Fibroblast of skin of scalp (primary cell): ENCODE data around the gene P2RY11.

ENCODE experiments used
- DNase-seq: peaks from one replicate; pipeline ENCODE4 v3.0.0-alpha.2; 2013

P2RY11 gene

GRCh38 chr19:10093295-10094186, 18.0 kb upstream of the P2RY11 start:
- no peak for DNase-seq

GRCh38 chr19:10095622-10095947, 15.9 kb upstream of the P2RY11 start:
- DNase-seq, result no peak

DNA sequence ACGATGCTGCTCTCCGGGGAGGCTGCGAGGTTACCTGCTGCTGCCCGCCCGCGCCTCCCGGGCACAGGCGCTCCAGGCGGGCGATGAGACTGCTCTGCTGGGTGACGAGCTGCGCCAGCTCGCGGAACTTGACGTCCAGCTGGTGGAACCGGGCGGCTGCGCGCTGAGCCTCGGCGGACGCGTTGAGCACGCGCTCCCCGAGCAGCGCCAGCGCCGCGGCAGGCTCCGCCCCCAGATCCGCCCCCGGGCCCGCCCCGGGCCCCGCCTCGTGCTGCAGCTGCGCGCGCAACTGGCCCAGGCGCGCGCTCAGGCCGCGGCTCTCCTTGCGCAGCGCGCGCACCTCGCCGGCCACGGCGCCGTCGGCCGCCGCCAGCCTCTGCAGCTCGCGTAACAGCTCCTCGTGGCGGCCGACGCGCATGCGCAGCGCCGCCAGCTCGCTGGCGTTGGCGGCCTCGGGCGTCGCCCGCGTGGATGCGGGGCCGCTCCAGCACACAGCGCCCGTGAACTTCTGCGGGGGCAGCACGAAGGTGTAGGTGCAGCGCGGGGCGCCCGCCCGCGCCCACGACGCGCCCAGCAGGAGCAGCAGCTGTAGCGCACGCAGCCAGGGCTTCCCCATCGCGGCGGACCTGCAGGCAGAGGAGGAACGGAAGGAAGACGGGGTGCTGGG, 15.4 kb upstream of the P2RY11 start:
- peak; percentile 93 for DNase-seq

GRCh38 chr19:10096615-10096963, 14.9 kb upstream of the P2RY11 start:
- DNase-seq, result no peak

GRCh38 chr19:10100163-10100785, 11.2 kb upstream of the P2RY11 start:
- no peak for DNase-seq

DNA sequence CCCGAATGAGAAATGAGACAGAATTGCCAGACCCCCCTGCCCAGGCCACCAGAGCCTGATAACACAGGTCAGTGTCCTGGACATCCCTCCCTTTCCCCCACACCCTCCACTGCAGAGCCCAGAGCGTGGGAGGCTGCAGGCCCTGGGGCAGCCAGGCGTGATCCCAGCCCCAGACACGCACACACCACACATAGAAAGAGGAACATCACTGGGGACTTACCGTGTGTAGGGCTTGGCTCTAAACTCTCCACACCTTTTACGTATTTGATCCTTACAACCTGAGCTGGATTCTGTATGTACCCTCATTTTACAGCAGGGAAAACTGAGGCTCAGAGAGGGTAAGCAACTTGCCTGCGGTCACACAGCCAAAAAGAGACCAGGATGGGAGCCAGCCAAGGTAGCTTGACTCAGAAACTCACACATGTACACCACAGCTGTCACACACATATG, 8.7 kb upstream of the P2RY11 start:
- no peak for DNase-seq

- DNase-seq, result no peak
Observed at GRCh38 chr19:10104130-10104513, 7.4 kb upstream of the P2RY11 start.

- DNase-seq, result no peak
Observed at GRCh38 chr19:10104665-10105508, 6.6 kb upstream of the P2RY11 start.

DNA sequence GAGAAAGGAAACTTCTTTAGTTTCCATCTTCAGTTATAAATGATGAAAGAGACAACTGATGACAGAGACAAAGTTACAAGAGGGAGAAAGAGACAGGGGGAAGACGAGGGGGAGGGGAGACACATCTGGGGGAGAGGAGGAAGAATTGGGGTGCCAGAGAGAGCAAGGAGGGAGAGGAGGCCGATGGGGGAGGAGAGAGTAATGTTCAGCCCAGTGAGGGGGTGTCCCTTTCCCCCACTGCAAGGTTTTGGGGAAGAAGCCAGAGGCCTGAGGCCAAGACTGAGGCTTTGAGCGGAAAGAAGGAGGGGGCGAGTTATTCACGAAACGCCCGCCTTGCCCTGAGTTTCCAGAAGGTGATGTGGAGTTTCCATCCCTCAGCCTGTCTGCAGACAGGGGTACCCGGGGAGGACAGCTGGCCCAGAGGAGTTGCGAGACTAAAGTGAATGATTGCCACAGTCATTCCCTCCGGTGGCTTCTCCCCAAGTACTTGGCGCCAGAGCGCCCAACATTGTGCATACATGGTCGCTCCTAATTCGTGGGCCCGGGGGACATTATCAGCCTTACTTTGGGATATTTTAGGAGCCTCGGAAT, 5.9 kb upstream of the P2RY11 start:
- DNase-seq, result no peak

GRCh38 chr19:10106100-10106936, 5.2 kb upstream of the P2RY11 start, which contains the start of gene PPAN:
TSS of gene PPAN (plus strand) at chr19:10106362. CDS start at chr19:10106395, 33 bp downstream.
- DNase-seq, result peak; percentile 99

DNA sequence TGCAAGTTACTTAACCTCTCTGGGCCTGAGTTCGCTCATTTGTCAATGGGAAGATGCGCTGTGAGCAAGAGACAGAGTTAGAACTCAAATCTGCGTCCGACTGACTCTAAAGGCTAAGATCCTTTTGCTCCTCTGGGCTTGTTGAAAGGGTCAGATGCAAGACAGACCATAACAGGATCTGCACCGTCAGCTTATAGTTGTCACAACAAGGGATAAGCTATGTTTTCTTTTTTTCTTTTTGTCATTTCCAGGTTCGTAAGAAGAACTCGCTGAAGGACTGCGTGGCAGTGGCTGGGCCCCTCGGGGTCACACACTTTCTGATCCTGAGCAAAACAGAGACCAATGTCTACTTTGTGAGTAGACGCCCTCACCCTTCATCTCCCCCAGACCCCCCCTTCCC, 4.2 kb upstream of the P2RY11 start:
- no peak for DNase-seq

GRCh38 chr19:10107817-10108367, 3.6 kb upstream of the P2RY11 start:
- no peak for DNase-seq

DNA sequence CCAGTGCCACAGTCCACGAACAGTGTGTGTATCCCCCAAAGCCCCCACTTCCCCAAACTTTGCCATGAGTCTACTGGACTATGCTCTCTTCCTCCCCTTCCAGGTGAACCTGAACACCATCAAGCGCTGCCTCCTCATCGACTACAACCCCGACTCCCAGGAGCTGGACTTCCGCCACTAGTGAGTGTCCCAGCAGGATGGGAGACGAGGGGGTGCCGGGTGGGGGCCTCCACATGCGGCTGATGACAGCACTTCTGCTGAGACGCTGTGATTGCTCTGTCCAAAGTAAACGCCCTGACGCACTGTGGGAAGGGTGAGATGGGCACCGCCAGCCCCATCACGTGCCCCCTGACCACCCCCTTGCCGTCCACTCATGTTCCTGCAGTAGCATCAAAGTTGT, 2.0 kb upstream of the P2RY11 start:
- no peak for DNase-seq

- no peak for DNase-seq
Observed at GRCh38 chr19:10110076-10110971, 1.2 kb upstream of the P2RY11 start.

- DNase-seq, result no peak
Observed at GRCh38 chr19:10110972-10111317, 548 bp upstream of the P2RY11 start.

- no peak for DNase-seq
Observed at GRCh38 chr19:10112037-10112761, 706 bp downstream of the P2RY11 start.

DNA sequence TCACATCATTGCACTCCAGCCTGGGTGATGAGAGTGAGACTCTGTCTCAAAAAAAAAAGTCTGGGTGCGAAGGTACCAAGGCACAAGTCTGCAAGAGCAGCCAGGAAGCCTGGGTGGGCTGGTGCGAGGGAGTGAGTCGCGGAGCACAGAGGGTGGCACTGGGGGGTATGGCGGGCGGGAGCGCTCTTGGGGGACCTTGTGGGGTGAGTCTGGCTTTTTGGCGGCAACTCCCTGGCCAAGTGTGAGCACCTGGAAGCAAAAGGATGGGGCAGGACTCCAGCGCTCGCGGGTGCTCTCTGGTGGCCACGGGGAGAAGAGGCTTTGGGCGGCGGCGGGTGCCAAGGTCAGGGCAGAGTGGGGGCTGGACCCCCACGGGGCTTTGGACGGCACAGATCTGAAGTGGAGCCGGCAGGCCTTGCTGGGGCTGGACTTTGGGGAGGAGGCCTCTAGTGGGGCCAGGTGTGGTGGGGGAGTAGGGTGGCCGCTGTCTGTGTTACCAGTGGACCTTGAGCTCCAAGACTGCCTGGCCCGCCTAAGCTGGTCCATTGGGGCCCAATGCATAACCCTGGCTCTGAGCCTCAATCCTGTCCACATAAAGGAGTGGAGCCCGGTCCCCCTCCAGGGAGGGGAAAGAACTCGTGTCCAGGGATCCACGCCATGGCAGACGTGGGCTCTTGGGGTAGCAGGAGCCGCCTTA, 1.6 kb downstream of the P2RY11 start:
- DNase-seq, result peak; percentile 47

DNA sequence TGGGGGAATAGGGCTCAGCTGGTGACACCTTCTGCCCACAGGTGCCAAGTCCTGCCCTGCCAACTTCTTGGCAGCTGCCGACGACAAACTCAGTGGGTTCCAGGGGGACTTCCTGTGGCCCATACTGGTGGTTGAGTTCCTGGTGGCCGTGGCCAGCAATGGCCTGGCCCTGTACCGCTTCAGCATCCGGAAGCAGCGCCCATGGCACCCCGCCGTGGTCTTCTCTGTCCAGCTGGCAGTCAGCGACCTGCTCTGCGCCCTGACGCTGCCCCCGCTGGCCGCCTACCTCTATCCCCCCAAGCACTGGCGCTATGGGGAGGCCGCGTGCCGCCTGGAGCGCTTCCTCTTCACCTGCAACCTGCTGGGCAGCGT, 2.1 kb downstream of the P2RY11 start:
- no peak for DNase-seq
